ENCODE measurements around the gene CHD8.
A peak's percentile ranks its signal among the peaks of the same experiment; 100 is the strongest.

CHD8 gene

GRCh38 chr14:21467616-21468015 lies 11.7 kb upstream of the CHD8 start:
- no peaks in the 10 kb centered on the region for H3K27me3 ChIP-seq (replicated peaks; ENCODE audit: insufficient read depth, low read length)
- H3K4me2 ChIP-seq (ENCODE audit: low read depth, low read length), result no peak overlapping the region
- no peak overlapping the region for H3K27ac ChIP-seq (ENCODE audit: low read length)
- no peaks in the 10 kb centered on the region for H3K79me2 ChIP-seq (ENCODE audit: low read length)
- no peak overlapping the region for H3K9ac ChIP-seq (ENCODE audit: low read length)
- H2AFZ ChIP-seq (ENCODE audit: low read length), result no peak overlapping the region
- H3F3A ChIP-seq (ENCODE audit: insufficient read depth, low read length), result no peaks in the 10 kb centered on the region
- no peaks in the 10 kb centered on the region for H3K9me3 ChIP-seq (replicated peaks; ENCODE audit: insufficient read depth, low read length)
- no peak overlapping the region for H3K4me3 ChIP-seq (ENCODE audit: low read length)
- no peaks in the 10 kb centered on the region for H3K9me2 ChIP-seq (replicated peaks; ENCODE audit: insufficient read depth, low read length)
- H3K4me1 ChIP-seq (ENCODE audit: low read length), result no peaks in the 10 kb centered on the region
- H3K36me3 ChIP-seq (replicated peaks; ENCODE audit: insufficient read depth, low read length), result no peaks in the 10 kb centered on the region
- DNase-seq, result no peak
- TF ChIP-seq EZH2phosphoT487 (IDR thresholded peaks at IDR 0.05; ENCODE audit: low read length), result no peak
- no peak for TF ChIP-seq EZH2 (optimal IDR thresholded peaks at IDR 0.05; ENCODE audit: low read depth, low read length)
- TF ChIP-seq CTCF (IDR thresholded peaks at IDR 0.05; ENCODE audit: low read length), result no peak
- no peaks in the 10 kb centered on the region for H4K20me1 ChIP-seq (ENCODE audit: insufficient read depth, low read length)

- H3K79me2 ChIP-seq (ENCODE audit: low read length), result peaks cover 50% of the 10 kb centered on the region
- no peaks in the 10 kb centered on the region for H3K4me1 ChIP-seq (ENCODE audit: low read length)
- H2AFZ ChIP-seq (ENCODE audit: low read length), result peak overlapping the region; percentile 56; the same call in 1 of the 2 replicates
- H3K4me3 ChIP-seq (ENCODE audit: low read length), result peak overlapping the region; percentile 84
- no peaks in the 10 kb centered on the region for H3K9me3 ChIP-seq (replicated peaks; ENCODE audit: insufficient read depth, low read length)
- H3F3A ChIP-seq (ENCODE audit: insufficient read depth, low read length), result no peaks in the 10 kb centered on the region; the same call in 1 of the 2 replicates
- peak overlapping the region; percentile 70; the same call in 1 of the 2 replicates for H3K4me2 ChIP-seq (ENCODE audit: low read depth, low read length)
- no peak for TF ChIP-seq EZH2 (optimal IDR thresholded peaks at IDR 0.05; ENCODE audit: low read depth, low read length)
- TF ChIP-seq EZH2phosphoT487 (IDR thresholded peaks at IDR 0.05; ENCODE audit: low read length), result no peak
- no peak for TF ChIP-seq CTCF (IDR thresholded peaks at IDR 0.05; ENCODE audit: low read length)
- DNase-seq, result no peak
- H4K20me1 ChIP-seq (ENCODE audit: insufficient read depth, low read length), result no peaks in the 10 kb centered on the region
- H3K27me3 ChIP-seq (replicated peaks; ENCODE audit: insufficient read depth, low read length), result no peaks in the 10 kb centered on the region
- H3K9me2 ChIP-seq (replicated peaks; ENCODE audit: insufficient read depth, low read length), result no peaks in the 10 kb centered on the region
- peak overlapping the region; percentile 73 for H3K9ac ChIP-seq (ENCODE audit: low read length)
- H3K27ac ChIP-seq (ENCODE audit: low read length), result peak overlapping the region; percentile 62
- no peaks in the 10 kb centered on the region for H3K36me3 ChIP-seq (replicated peaks; ENCODE audit: insufficient read depth, low read length)
Observed at GRCh38 chr14:21455592-21455911, 371 bp downstream of the CHD8 start.

GRCh38 chr14:21454843-21455544 lies 929 bp downstream of the CHD8 start:
- Histone ChIP-seq H3K4me1 (ENCODE audit: low read length) (peaks cover 5% of the 10 kb centered on the region), H3K79me2 (ENCODE audit: low read length) (peaks cover 56% of the 10 kb centered on the region)

More at GRCh38 chr14:21454843-21455544, 929 bp downstream of the CHD8 start:
- H3K9ac ChIP-seq (ENCODE audit: low read length), result peak overlapping the region; percentile 73
- H3F3A ChIP-seq (ENCODE audit: insufficient read depth, low read length), result no peaks in the 10 kb centered on the region; the same call in 1 of the 2 replicates
- TF ChIP-seq EZH2phosphoT487 (IDR thresholded peaks at IDR 0.05; ENCODE audit: low read length), result no peak
- TF ChIP-seq EZH2 (optimal IDR thresholded peaks at IDR 0.05; ENCODE audit: low read depth, low read length), result no peak
- no peak for TF ChIP-seq CTCF (IDR thresholded peaks at IDR 0.05; ENCODE audit: low read length)
- no peaks in the 10 kb centered on the region for H3K9me2 ChIP-seq (replicated peaks; ENCODE audit: insufficient read depth, low read length)
- peak overlapping the region; percentile 62; the same call in 1 of the 2 replicates for H3K27ac ChIP-seq (ENCODE audit: low read length)
- no peak overlapping the region for H2AFZ ChIP-seq (ENCODE audit: low read length)
- H3K36me3 ChIP-seq (replicated peaks; ENCODE audit: insufficient read depth, low read length), result no peaks in the 10 kb centered on the region
- peak overlapping the region; percentile 84 for H3K4me3 ChIP-seq (ENCODE audit: low read length)
- no peak for DNase-seq
- no peaks in the 10 kb centered on the region for H3K9me3 ChIP-seq (replicated peaks; ENCODE audit: insufficient read depth, low read length)
- no peaks in the 10 kb centered on the region for H3K27me3 ChIP-seq (replicated peaks; ENCODE audit: insufficient read depth, low read length)
- H4K20me1 ChIP-seq (ENCODE audit: insufficient read depth, low read length), result no peaks in the 10 kb centered on the region
- peak overlapping the region; percentile 70 for H3K4me2 ChIP-seq (ENCODE audit: low read depth, low read length)

Measured in MM.1S (cell line).